G401.6 (cell line): ENCODE results near the gene ZNF530.
A peak's percentile ranks its signal among the peaks of the same experiment; 100 is the strongest.

Experiments
- FAIRE-seq: peaks from 2 replicates; lab custom pipeline; 2012; peaks lifted over from hg19 to GRCh38; lab: Jason Lieb, UNC

The ZNF530 gene

GRCh38 chr19:57615346-57615745 is 15.7 kb downstream of the ZNF530 start:
- no peak for FAIRE-seq

- FAIRE-seq = no peak
Measured at GRCh38 chr19:57620673-57621348, 21.1 kb downstream of the ZNF530 start.

GRCh38 chr19:57623091-57623490 is 23.4 kb downstream of the ZNF530 start:
- no peak for FAIRE-seq

GRCh38 chr19:57632987-57633831 is 33.5 kb downstream of the ZNF530 start, which contains the start of gene ZNF211:
Gene ZNF211 (plus strand): TSS chr19:57633168. CDS start chr19:57633347, 179 bp downstream.
- peak; percentile 93 for FAIRE-seq

DNA sequence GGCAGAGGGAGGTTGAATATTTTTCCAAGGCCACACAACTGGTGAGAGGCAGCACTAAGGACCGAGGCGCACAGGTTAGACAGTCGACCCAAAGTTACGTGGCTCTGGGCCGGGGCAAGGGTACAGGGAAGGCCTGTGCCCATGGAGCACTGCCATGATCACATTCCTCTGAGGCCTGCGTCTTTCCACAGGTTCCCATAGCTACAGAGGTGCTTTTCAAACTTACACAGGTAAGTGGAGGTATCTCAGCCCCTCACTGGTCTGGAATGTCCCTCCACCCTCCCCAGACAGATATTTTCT is 34.1 kb downstream of the ZNF530 start:
- no peak for FAIRE-seq

DNA sequence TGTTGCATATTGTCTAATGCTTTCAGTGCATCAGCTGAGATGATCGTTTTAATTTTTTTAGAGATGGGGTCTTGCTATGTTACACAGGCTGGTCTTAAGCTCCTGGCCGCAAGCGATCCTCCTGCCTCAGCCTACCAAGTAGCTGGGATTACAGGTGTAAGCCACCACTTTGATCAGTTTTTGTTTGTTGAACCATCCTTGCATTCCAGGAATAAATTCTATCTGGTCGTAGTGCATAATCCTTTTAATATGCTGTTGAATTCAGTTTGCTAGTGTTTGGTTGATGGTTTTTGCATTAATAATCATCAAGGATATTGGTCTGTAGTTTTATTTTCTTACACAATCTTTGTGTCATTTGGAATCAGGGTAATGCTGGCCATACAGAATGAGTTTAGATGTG is 37.7 kb downstream of the ZNF530 start:
- no peak for FAIRE-seq

- no peak for FAIRE-seq
Measured at GRCh38 chr19:57641715-57642234, 42.1 kb downstream of the ZNF530 start.

- FAIRE-seq = no peak
Measured at GRCh38 chr19:57642396-57643046, 42.8 kb downstream of the ZNF530 start.

GRCh38 chr19:57643734-57644133 is 44.0 kb downstream of the ZNF530 start:
- no peak for FAIRE-seq

- FAIRE-seq = no peak
Measured at GRCh38 chr19:57648331-57649003, 48.8 kb downstream of the ZNF530 start.

- no peak for FAIRE-seq
Measured at GRCh38 chr19:57651654-57651996, 51.9 kb downstream of the ZNF530 start.

- FAIRE-seq = no peak
Measured at GRCh38 chr19:57653689-57654088, 54.0 kb downstream of the ZNF530 start.

GRCh38 chr19:57655443-57655842 is 55.8 kb downstream of the ZNF530 start:
- no peak for FAIRE-seq

- FAIRE-seq = no peak
Measured at GRCh38 chr19:57656346-57656745, 56.7 kb downstream of the ZNF530 start.
